HG03571 (cell line): ENCODE measurements around the gene NKAPL.

Source experiments
- ATAC-seq: cut with Tn5 transposase; IDR thresholded peaks from one replicate; pipeline ENCODE4 v1.9.1; 2021; ENCODE audit not compliant: unreplicated experiment

The NKAPL gene

DNA sequence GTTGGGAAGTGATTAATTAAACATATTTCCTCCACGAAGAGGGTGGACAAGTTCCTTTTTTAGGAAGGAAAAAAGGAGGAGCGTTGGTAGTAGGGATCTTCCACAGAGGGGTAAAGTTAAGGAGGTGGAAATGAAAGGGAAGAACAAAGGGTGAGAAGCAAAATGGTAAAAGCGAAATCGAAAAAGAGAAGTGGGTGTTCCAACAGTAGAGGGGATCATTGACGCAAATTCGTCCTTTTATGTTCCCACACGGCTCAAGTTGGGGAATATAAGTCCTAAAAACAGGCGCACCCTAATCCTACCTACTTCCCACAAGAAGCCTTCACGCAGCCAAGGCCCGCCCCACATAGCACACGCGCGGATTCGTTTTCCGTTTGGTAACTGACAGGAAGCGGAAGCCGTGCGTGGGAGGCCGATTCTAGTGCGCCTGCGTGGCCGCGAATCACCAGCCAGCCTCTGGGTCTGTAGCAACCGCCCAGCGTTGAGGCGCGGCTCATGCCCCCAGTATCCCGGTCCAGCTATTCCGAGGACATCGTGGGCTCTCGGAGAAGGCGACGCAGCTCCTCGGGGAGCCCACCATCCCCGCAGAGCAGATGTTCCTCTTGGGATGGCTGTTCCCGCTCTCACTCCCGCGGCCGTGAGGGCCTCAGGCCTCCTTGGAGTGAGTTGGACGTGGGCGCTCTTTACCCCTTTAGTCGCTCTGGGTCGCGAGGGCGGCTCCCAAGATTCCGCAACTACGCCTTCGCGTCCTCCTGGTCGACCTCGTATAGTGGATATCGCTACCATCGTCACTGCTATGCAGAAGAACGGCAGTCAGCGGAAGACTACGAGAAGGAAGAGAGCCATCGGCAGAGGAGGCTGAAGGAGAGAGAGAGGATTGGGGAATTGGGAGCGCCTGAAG is at the start of gene NKAPL:
NKAPL (plus strand) TSS at position 421 of the 901 bp plus-strand sequence; CDS start at position 496, 75 bp downstream.
- ATAC-seq, result no peak

- no peak for ATAC-seq
Measured at GRCh38 chr6:28209753-28210535, 49.2 kb upstream of the NKAPL start.

- no peak for ATAC-seq
Measured at GRCh38 chr6:28211840-28212509, 47.1 kb upstream of the NKAPL start.

DNA sequence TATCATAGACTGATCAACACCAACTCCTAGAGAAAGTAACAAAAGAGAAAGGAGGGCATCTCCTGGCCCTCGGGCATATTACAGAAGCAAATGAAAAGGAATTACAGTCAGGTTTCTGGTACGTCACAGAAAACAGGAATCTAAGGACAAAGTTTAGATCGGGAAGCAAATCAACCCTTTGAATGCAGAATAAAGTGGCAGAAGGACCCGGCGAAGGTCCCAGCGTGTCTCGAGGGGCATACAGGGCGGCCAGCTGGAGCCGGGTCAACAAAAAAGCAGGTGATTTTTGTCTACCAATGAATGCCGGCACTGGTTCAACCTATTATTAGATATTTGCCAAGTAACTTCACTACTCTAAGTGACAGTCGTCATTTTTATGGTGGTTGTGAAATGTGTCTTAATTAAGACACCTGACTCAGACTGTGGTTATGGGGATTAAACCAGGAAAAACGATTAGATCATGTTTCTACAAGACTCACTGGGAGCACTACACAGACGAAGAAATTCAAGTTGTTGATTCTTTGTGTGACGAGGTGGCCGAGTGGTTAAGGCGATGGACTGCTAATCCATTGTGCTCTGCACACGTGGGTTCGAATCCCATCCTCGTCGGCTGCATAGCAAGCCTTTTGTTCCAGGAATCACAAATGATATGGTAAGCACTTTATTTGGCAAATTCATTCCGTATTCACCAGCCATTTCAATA is 46.4 kb upstream of the NKAPL start:
- peak; percentile 64 for ATAC-seq

- no peak for ATAC-seq
Measured at GRCh38 chr6:28213213-28213523, 45.9 kb upstream of the NKAPL start.

DNA sequence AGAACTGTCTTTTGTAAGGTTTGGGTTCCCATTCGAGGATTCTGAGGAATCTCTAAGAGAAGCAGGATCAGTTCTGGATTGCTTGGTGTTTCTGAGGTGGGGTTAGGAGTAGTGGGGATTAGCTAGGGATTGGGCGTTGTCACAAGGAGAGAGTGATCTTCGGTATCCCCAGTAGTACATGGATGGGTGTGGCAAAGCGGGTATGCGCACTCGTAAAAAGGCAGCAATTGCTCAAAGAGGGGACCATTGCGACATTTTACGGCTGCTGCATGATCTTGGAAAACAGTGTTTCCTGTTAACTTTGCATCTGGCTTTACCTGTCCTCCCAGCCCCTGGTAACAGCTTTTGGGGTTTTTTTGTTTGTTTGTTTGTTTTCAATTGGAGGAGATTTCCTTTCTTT is 43.7 kb upstream of the NKAPL start:
- ATAC-seq, result no peak

DNA sequence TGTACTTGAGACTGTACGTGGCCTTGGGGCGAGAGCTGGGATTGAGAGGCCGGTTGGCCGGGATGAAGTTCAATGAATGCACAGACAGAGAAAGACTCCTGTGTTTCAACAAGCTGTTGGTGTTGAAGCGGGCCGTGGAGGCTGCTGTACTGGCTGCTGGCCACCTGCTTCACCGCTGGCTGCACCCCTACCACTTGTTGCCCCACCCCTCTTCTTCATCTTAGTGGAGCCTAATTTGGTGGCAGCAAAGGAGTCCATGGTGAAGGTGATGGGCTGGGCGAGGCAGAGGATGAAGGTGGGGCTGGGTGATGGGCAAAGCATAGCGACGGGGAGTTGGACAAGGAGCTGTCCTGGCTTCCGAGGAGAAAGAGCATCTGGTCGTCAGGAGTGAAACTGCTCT is 41.2 kb upstream of the NKAPL start:
- no peak for ATAC-seq

DNA sequence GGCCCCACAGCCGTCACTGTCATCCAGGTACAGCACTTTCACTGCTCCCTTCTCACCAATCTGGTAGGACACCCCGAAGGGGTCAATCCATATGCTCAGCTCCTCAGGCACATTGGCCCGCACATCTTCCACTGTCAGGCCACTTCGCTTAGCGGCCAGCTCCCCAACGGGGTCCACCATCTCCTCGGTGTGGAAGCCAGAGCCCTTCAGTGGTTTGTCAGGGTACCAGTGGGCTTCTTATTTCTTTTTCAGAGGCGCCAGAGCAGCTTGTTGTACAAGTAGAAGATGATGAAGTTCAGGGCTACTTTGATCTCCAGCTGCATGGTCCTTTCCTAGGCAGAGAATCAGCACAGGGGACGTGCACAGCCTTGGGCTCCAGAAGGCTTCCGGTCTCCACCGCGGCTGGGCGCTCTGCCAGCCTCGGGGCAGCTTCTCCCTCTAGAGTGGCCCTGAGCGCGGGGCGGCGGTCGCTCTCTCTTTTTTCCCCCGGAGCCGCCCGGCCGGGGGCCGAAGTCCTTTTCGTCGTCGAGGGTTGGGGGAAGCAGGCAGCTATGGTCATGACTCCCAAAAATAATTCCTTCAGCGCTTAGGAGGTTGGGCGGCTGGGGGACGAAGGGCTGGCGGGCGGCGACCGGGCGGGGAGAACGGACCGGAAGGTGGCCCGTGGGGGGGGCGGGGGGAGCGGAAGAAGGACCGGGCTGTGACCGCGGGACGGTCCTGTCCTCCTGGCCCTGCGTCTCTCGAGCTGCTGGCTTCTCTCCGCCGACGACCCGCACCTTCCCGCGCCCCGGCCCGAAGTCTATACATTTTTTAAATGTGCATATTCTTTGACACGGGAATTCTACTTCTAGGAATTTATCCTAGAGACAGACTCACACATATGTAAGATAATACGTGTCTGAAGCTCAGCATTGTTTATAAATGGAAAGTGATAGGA is 40.5 kb upstream of the NKAPL start:
- peak; percentile 59 for ATAC-seq

DNA sequence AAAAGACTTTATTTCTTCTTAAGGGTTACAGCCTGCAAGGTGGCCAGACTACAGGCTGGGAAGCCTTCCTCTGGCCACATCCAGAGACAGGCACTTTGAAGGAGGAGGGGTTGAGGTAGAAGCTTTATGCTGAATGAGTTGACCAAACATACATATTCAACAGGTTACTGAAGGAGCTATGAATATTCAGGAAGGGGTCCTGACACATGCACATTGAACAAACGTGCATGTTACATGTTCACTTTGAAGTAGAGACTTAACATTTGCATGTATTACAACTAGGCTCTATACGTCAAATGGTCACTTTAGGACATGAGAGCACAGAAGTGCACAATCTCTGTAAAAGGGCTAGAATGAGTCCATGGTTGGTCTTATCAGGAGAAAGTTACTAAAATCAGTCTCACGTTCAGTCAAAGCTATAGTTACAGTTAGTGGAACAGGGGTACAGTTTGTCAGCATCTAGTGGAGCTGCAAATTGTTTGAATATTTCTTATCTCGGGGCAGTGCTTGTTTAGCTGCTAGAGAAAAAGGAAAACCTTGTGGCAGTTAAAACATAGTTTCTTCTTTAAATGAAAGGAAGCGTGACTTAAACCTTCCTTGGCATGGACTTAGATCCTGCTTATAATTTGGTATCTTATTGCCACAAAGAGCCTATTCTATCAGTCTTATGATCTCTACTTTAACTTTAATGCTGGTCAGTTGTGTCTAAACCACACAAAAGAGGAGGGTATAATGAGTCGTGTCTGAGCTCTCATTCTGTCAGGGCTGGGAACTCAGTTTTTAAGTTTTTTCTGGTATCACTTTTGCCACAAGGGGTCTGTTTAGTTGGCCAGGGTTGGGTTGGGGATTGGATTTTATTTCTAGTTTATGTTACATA is 38.6 kb upstream of the NKAPL start:
- ATAC-seq, result no peak

- ATAC-seq, result no peak
Measured at GRCh38 chr6:28224131-28225055, 34.7 kb upstream of the NKAPL start.

- ATAC-seq, result peak; percentile 74
Measured at GRCh38 chr6:28225056-28225834, 33.9 kb upstream of the NKAPL start, which contains the start of gene ZSCAN9. ZSCAN9 (plus strand) TSS chr6:28225275; CDS start chr6:28227085, 1,810 bp downstream.

DNA sequence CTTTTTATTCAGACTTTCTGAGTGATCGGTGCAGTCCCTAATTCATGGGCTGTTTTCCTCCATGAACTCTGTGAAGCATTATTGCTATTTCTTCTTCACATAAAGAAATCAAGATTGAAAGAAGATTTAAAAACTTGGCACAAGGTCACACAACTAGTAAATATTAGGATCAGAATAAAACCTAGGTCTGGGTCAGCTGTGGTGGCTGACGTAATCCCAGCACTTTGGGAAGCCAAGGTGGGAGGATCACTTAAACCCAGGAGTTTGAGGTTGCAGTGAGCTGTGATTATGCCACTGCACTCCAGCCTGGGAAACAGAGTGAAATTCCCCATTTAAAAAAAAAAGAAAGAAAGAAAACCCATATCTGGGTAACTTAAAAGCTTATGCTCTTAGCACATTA is 32.6 kb upstream of the NKAPL start:
- no peak for ATAC-seq

GRCh38 chr6:28232785-28233184 is 26.3 kb upstream of the NKAPL start:
- ATAC-seq, result no peak

DNA sequence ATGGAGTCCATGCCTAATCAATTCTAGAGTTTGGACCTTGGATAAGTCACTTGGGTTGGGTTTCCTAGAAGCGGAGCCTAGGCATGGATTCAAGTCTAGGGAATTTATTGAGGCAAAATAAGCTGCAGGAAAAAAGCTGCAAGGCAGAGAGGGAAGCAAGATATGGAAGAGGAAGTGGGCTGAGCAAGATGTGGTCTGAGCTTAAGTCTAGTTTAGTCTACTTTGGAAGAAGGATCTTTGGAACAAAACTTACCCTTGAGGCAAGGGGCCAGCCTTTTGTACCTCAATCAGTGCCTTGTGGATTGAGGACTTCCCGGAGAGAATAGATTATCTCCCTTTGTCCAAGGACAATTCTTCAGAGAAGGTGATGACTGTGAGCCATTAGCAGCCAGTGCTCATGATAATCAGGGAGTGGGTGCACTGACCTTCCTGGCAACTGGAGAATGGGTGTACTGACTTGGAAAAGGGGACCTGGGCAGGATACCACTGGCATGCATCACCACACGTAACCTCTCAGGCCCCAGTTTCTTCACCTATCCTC is 23.1 kb upstream of the NKAPL start:
- ATAC-seq, result no peak

- no peak for ATAC-seq
Measured at GRCh38 chr6:28239636-28240035, 19.5 kb upstream of the NKAPL start.

DNA sequence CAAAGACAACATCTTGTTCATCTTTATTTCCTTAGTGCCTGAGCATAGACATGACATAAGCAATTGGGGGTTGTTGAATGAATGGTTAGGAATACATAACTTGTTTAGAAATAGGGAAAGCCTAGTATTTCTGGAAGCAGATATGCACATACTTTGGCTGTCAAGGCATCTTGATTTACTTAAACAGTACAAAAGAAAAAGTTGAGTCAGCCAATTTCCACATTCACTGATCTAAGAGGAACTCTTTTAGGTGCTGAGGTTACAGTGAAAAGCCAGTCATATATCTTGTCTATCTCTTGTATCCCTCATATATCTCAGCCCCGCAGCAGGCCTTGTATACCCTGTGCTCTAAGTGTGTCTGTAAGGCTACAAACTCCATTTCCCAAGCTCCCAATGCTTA is 18.6 kb upstream of the NKAPL start:
- ATAC-seq, result no peak

- no peak for ATAC-seq
Measured at GRCh38 chr6:28243946-28244345, 15.2 kb upstream of the NKAPL start.
